Jurkat, Clone E6-1 (cell line): ENCODE results near the gene C1orf226.

Experiments used
- DNase-seq: peaks from one replicate; pipeline ENCODE4 v3.0.0-alpha.2; 2011; ENCODE audit warnings: low read depth, low spot score
- H3K4me3 ChIP-seq: 2 replicates; pipeline ENCODE4 v1.5.1; 2011; ENCODE audit warnings: mild to moderate bottlenecking, low read length, control low read depth, moderate library complexity

Gene C1orf226

GRCh38 chr1:162363823-162364222, 17.7 kb upstream of the C1orf226 start:
- H3K4me3 ChIP-seq = no peak overlapping the region
- DNase-seq = no peak

GRCh38 chr1:162364498-162364897, 17.0 kb upstream of the C1orf226 start:
- no peak for DNase-seq
- H3K4me3 ChIP-seq = no peak overlapping the region

DNA sequence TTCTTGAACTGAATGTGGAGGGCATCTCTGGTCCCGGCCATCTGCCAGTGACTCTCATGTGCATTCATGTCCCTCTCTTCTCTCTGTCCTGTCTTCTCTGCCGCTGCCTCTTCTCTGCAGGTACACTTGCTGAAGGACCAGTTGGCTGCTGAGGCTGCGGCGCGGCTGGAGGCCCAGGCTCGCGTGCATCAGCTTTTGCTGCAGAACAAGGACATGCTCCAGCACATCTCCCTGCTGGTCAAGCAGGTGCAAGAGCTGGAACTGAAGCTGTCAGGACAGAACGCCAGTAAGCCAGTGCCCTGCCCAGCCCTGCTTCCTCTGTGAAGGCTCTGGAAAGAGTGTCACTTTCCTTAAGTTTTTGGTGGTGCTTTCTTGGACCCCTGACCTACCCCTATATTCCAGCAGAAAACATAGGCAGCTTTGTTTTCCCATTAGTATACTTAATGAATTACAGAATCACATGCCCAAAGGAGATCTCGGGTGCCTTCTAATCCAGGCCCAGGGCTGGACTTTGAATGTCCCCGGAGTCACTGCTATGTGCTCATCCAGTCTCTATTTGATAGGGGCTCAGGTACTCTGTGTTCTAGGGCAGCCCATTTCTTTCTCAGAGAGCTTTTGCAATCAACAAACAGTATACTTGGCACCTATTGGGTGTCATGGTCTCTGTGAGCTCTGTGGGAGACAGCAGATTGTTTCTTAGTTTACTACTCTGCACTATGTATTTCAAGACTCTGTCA, 16.1 kb upstream of the C1orf226 start:
- no peak overlapping the region for H3K4me3 ChIP-seq
- no peak for DNase-seq

DNA sequence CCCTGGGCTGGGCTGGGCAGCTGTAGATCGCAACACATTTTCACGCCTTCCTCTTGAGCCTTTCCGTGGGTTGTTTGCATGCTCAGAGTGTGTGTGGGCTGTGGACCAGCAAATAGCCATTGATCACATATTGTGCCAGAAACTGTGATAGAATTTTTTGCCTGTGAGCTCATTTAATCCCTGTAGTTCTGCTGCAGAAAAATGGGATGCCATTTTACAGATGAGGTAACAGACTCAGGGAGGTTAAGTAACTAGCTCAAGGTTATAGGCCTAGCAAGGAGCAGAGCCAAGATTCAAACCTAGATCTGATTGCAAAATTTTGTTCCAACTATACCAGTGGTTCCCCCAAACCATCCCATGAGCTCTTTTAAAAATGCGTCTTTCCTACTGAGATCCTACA, 15.4 kb upstream of the C1orf226 start:
- no peak for DNase-seq
- H3K4me3 ChIP-seq = no peak overlapping the region

GRCh38 chr1:162366671-162367070, 14.9 kb upstream of the C1orf226 start:
- no peak for DNase-seq
- H3K4me3 ChIP-seq = no peak overlapping the region

- H3K4me3 ChIP-seq = no peak overlapping the region
- no peak for DNase-seq
Measured at GRCh38 chr1:162367073-162367472, 14.5 kb upstream of the C1orf226 start.

DNA sequence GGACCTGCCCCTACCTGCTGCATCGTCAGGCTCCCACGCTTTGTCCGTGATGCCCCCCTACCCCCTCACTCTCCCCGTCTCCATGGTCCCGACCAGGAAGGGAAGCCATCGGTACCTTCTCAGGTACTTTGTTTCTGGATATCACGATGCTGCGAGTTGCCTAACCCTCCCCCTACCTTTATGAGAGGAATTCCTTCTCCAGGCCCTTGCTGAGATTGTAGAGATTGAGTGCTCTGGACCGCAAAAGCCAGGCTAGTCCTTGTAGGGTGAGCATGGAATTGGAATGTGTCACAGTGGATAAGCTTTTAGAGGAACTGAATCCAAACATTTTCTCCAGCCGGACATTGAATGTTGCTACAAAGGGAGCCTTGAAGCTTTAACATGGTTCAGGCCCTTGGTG, 13.8 kb upstream of the C1orf226 start:
- no peak overlapping the region for H3K4me3 ChIP-seq
- DNase-seq = no peak

DNA sequence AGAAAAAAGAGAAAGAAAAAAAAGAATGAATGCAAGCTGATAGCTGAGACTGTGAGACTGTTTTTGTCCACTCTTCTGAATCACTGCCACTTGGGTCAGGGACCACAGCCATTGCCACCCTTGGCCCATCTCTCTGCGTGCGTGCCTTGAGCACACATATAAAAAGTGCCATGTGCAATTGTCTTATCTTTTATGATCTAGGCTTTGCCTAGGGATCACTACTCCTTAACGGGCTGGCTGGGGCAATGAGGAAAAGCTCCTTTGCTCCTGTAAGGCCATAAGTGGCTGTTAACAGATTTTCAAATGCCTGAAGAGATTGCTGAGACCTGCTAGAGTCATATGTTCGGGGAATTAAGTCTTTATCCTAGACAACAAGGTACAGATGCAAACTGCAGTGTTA, 13.1 kb upstream of the C1orf226 start:
- no peak overlapping the region for H3K4me3 ChIP-seq
- no peak for DNase-seq

GRCh38 chr1:162369571-162369970, 12.0 kb upstream of the C1orf226 start:
- DNase-seq = no peak
- H3K4me3 ChIP-seq = no peak overlapping the region

DNA sequence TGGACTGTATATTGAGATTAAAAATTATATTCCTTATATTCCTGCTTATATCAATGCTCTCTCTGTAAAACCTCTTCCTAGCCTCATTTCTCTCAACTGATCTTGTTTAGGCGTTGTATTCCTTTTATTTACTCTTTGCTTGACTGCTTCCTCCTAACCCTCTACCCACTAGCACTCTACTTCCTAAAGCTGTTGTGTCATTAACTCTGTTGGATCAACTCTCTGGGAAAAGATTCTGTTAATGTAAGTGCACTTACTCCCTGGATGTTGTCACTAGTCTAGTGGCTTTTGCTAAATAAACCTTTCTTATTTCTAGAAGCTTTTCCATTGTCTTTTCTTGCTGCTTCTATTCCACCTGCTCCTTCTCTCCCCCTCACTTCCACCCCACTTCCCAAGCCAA, 11.4 kb upstream of the C1orf226 start:
- DNase-seq = no peak
- no peak overlapping the region for H3K4me3 ChIP-seq

GRCh38 chr1:162370721-162371120, 10.8 kb upstream of the C1orf226 start:
- no peak overlapping the region for H3K4me3 ChIP-seq
- no peak for DNase-seq

DNA sequence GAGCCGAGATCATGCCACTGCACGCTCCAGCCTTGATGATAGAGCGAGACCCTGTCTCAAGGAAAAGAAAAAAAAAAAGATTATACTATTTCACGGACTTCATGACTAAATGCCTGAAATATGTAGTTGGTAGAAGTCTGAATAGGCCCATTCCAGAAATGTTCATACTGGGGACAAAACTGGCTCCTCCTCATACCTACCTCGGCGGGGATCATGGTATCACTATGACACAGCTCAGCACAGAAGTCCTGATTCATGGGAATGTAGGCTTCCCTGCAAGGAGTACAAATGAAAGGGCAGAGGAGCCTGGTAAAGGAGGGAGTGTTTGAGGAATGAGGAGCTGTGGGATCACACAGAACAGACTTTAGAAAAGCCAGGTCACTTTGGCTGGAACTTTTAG, 9.9 kb upstream of the C1orf226 start:
- no peak overlapping the region for H3K4me3 ChIP-seq
- DNase-seq = no peak

DNA sequence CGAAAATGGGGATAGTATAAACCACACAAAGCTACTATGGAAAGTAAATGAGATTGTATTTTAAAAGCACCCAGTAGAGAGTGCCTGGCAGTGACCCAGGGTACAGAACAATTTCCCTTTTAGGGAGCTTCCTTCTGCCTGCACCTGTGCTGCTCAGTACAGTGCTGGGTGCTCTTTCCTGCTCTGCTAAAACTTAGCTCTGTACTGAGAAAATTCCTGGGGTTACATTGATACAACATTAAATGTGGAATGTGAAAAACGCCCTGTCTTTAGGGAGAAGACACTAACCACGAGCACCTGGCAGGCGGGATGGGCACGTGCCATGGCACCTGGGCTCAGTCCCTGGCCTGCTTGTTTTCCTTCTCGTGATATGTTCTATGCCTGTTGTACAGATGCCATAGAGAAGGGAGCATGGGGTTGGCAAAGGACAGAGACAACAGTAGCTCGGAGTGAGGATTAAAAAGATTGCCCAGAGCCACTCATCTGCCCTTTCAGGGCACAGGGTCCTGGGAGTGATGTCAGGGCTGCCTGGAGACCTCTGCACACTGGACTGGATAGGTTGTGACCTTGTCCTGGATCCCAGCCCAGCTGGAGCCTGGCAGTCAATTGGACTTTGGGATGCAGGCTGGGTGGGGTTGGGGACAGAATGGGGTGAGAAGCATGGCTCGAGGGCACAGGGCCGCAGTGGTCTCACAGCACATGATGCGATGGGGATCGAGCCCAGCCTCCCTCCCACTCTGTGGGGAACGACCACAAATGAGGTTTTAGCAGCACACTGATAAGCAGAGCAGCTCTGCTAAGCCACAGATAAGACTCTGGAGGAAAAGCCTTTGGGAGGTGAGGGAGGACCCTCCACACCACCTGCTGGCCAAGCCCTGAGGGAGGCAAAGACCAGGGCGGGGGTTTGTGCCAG, 9.1 kb upstream of the C1orf226 start:
- peak; percentile 79 for DNase-seq
- no peak overlapping the region for H3K4me3 ChIP-seq

DNA sequence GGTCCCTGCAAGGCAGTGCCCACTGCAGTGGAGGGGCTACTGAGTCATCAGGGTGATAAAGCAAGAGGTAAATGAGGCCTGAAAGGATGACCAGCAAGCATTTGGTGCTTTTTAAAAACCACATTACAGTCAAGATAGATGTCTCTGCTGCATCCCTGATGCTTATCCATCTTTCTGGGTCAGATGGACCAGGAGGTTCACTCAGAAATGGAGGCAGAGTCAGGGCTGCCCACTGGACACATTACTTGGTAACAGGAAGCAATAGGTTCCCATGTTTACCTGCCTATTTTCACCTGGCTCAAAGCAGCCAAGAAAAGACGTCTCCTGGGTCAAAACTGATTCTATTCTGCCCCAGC, 8.5 kb upstream of the C1orf226 start:
- H3K4me3 ChIP-seq = no peak overlapping the region
- DNase-seq = no peak

- no peak overlapping the region for H3K4me3 ChIP-seq
- DNase-seq = no peak
Measured at GRCh38 chr1:162373541-162374260, 7.8 kb upstream of the C1orf226 start.

DNA sequence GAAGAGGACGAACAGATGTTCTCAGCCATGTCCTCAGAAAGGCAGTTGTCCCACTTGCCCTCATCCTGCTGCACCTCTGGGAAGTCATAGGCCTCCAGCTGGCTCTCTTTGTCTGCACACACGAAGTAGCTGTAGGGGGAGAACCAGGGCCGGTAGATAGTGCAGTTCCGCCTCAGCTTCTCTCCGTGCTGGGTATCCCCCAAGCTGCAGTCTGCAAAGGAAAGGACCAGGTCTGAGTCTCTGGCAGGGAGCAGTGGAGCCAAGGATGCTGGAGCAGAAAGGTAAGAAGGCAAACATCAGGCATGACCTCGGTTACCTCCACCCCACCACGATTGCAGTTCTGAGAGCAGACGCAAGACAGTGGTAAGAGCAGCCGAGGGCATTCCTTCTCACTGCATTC, 7.1 kb upstream of the C1orf226 start:
- peak; percentile 32 for DNase-seq
- no peak overlapping the region for H3K4me3 ChIP-seq

DNA sequence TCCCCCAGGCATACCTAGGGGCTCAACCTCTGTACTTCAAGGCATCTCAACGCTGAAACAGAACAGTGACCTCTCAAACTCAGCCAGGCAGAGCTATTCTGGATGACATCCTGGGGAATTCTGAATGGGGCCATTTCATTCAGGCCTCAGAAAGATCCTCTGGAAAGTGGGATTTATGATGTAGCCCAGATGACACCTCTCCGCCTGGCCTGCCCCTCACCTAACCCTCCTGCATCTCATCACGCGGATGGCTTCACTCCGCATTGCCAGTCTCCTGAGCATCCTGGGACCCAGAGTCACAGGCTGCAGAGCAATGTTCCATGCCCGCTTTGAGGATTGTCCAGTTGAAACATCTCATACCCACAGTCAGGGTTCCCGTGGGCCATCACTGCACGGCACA, 6.1 kb upstream of the C1orf226 start:
- H3K4me3 ChIP-seq = no peak overlapping the region
- no peak for DNase-seq

DNA sequence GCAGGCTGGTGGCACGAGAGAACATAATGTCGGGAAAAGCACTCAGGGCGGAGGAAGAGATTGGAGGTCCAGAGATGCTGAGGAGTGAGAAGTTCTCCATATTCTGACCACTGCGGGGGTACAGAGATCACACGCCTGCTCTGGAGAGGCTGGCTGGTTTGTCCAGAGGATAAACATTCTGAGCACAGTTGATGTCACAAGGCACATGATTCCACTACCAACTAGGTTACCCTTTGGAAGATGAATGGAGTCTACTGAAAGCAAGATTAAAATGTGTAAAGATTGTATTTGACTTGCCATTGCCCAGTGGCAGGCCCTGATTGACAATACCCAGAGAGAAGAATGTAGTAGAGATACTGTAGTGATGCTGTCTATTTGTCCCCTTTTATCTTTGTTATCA, 4.8 kb upstream of the C1orf226 start, which contains the start of gene SPATA46:
SPATA46 (minus strand) TSS at position 164 of the 400 bp plus-strand sequence; CDS start at position 100, 64 bp downstream.
- H3K4me3 ChIP-seq = no peak within 1 kb of the TSS
- no peak for DNase-seq

- DNase-seq = peak; percentile 34
Measured at GRCh38 chr1:162380061-162380846, 1.3 kb upstream of the C1orf226 start.

More at GRCh38 chr1:162380061-162380846, 1.3 kb upstream of the C1orf226 start:
- H3K4me3 ChIP-seq = no peak overlapping the region
